GM12891 (cell line): ENCODE results near the gene RELT.

Experiments
- POLR2A ChIP-seq: IDR thresholded peaks from 2 replicates; pipeline ENCODE4 v1.6.1; 2011; ENCODE audit warnings: low read depth, low read length, control low read depth
- POLR2AphosphoS5 ChIP-seq: IDR thresholded peaks from 2 replicates; pipeline ENCODE4 v1.6.1; 2011; ENCODE audit warnings: low read depth, low read length, control low read depth

DNA sequence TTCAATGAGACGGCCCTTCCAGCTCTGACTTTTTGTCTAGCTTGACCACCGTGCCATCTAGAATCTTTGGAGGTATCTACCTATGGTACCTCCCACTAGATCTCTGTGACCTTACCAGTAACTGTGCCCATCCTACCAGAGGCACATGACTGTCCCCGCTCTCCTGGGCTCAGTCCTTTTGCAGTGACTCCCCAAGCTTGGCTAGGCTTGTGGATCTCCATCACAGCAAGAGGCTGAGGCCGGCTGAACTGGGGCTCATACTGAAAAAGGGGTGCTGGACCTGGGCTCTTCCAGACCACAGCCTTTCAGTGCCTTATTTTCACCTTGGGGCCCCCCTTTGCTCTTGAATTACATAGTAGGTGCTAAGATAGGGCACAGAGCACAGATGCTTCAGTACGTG is 27.3 kb downstream of the RELT start:
- TF ChIP-seq POLR2AphosphoS5: no peak
- TF ChIP-seq POLR2A: no peak
